B cell (primary cell): ENCODE data around the gene CDC5L. TPM values are rescaled to one million over a fixed set of nuclear protein-coding genes. Genes with fewer than 3 reads are reported as not detected.

Experiments used
- ATAC-seq: fragments of 200-7000 bp; cut with Tn5 transposase; one replicate; pipeline ENCODE4 v1.10.0; 2021; ENCODE audit warnings: low read depth, mild to moderate bottlenecking, moderate number of reproducible peaks, moderate library complexity
- CTCF ChIA-PET: fragments of 350-600 bp; sonication (Branson Sonifier 250); formaldehyde crosslinking; loops from one replicate; lab custom pipeline; 2021; ENCODE audit warnings: antibody characterized with exemption, inconsistent platforms; lab: Charles Lee
- POLR2A ChIA-PET: fragments of 350-600 bp; sonication (Branson Sonifier 250); formaldehyde crosslinking; loops from one replicate; lab custom pipeline; 2021; ENCODE audit warnings: antibody characterized with exemption; lab: Charles Lee
- DNase-seq: peaks from one replicate; pipeline ENCODE4 v3.0.0; 2013
- H2AFZ ChIP-seq: 2 replicates; pipeline ENCODE4 v1.6.1; 2012; ENCODE audit warnings: mild to moderate bottlenecking, low read depth, low read length; ENCODE audit not compliant: insufficient read depth, poor library complexity, severe bottlenecking
- H3K27ac ChIP-seq, 2 donors: 1 replicate in 1 of 2; 2 replicates in 1 of 2; pipeline ENCODE4 v1.5.1; 2012 to 2013; ENCODE audit warnings: low read length in 2 of 2, mild to moderate bottlenecking in 2 of 2, moderate library complexity in 1 of 2
- H3K27me3 ChIP-seq, 4 experiments: fragments of 200-600 bp in 1 of 4; sonication (generic) in 1 of 4; replicated peaks in 1 of 4; 1 replicate in 2 of 4; 2 replicates in 2 of 4; pipeline versions ENCODE4 v1.6.1 to v1.7.0; 2013 to 2016; ENCODE audit warnings: low read length in 3 of 4, mild to moderate bottlenecking in 2 of 4, mixed read lengths in 1 of 4, moderate library complexity in 1 of 4; ENCODE audit not compliant: insufficient read depth in 4 of 4, control insufficient read depth in 3 of 4; ENCODE audit errors: control extremely low read depth in 1 of 4
- H3K36me3 ChIP-seq, 2 experiments: replicated peaks in 1 of 2; 1 replicate in 1 of 2; 2 replicates in 1 of 2; pipeline versions ENCODE4 v1.6.1 to v1.7.1; 2013; ENCODE audit warnings: low read length in 1 of 2; ENCODE audit not compliant: insufficient read depth in 2 of 2, control insufficient read depth in 1 of 2; ENCODE audit errors: control extremely low read depth in 1 of 2, extremely low read depth in 1 of 2
- H3K4me1 ChIP-seq, 2 donors: fragments of 200-600 bp in 1 of 2; sonication (generic) in 1 of 2; 1 replicate in 1 of 2; 2 replicates in 1 of 2; pipeline versions ENCODE4 v1.5.1 to v1.6.1; 2013 to 2017; ENCODE audit warnings: low read length in 2 of 2; ENCODE audit not compliant: control insufficient read depth in 2 of 2, insufficient read depth in 2 of 2
- H3K4me2 ChIP-seq: replicated peaks from 2 replicates; pipeline ENCODE3; 2012; ENCODE audit warnings: mild to moderate bottlenecking, low read depth, low read length; ENCODE audit not compliant: poor library complexity, severe bottlenecking
- H3K4me3 ChIP-seq, 5 experiments: fragments of 200-600 bp in 1 of 5; sonication (generic) in 1 of 5; 1 replicate in 3 of 5; 2 replicates in 2 of 5; pipeline versions ENCODE4 v1.5.1 to v1.7.0; 2011 to 2016; ENCODE audit warnings: low read length in 4 of 5, mild to moderate bottlenecking in 4 of 5, low read depth in 2 of 5, control low read depth in 1 of 5, moderate library complexity in 1 of 5; ENCODE audit not compliant: insufficient read depth in 1 of 5; ENCODE audit errors: control extremely low read depth in 1 of 5, extremely low read depth in 1 of 5
- H3K79me2 ChIP-seq: fragments of 200-600 bp; sonication (generic); one replicate; pipeline ENCODE4 v1.6.0; 2016; ENCODE audit warnings: low read length; ENCODE audit not compliant: control insufficient read depth, insufficient read depth
- H3K9ac ChIP-seq: fragments of 200-600 bp; sonication (generic); 2 replicates; pipeline ENCODE4 v1.6.1; 2017; ENCODE audit warnings: mild to moderate bottlenecking, low read length, moderate library complexity
- H3K9me3 ChIP-seq, 3 donors: one replicate each; pipeline versions ENCODE4 v1.6.1 to v1.7.1; 2013; ENCODE audit warnings: low read length in 2 of 3; ENCODE audit not compliant: control insufficient read depth in 2 of 3, insufficient read depth in 1 of 3; ENCODE audit errors: control extremely low read depth in 1 of 3
- H4K20me1 ChIP-seq: 2 replicates; pipeline ENCODE4 v1.6.0; 2012; ENCODE audit warnings: mild to moderate bottlenecking, low read length; ENCODE audit not compliant: insufficient read depth, control insufficient read depth, poor library complexity, severe bottlenecking
- H3K27ac Mint-ChIP-seq: one replicate; pipeline ENCODE4 v1.8.0; 2021; ENCODE audit warnings: mixed read lengths
- H3K27me3 Mint-ChIP-seq: one replicate; pipeline ENCODE4 v1.8.0; 2021; ENCODE audit warnings: mixed read lengths
- H3K4me1 Mint-ChIP-seq: one replicate; pipeline ENCODE4 v1.8.0; 2021; ENCODE audit warnings: mixed read lengths
- H3K4me3 Mint-ChIP-seq: one replicate; pipeline ENCODE4 v1.8.0; 2021; ENCODE audit warnings: mixed read lengths
- H3K9me3 Mint-ChIP-seq: one replicate; pipeline ENCODE4 v1.8.0; 2022; ENCODE audit warnings: mixed read lengths; ENCODE audit not compliant: insufficient read depth
- CTCF ChIP-seq: fragments of 200-600 bp; IDR thresholded peaks from one replicate; pipeline ENCODE4 v1.8.0; 2022; ENCODE audit warnings: antibody characterized with exemption, mild to moderate bottlenecking
- EZH2 ChIP-seq: IDR thresholded peaks from 2 replicates; pipeline ENCODE4 v1.6.1; 2012; ENCODE audit warnings: borderline replicate concordance, low read depth, mild to moderate bottlenecking, moderate library complexity, low read length; ENCODE audit not compliant: insufficient read depth, poor library complexity, severe bottlenecking
- WGBS: methylation state at CpG from one replicate; pipeline ENCODE4 v1.1.5; 2013; ENCODE audit warnings: missing lambda C conversion rate; ENCODE audit not compliant: insufficient coverage; 5-methylcytosine and 5-hydroxymethylcytosine counted together
- intact Hi-C: fragments of 100-400 bp; cut with micrococcal nuclease; formaldehyde crosslinking; loops from one replicate; pipeline ENCODE4 v1.10.0; 2022
- polyA plus RNA-seq: library from polyadenylated mRNA; depleted of rRNA; stranded (reverse); fragments of >200 nt; gene quantifications from 2 replicates; pipeline ENCODE4 v1.2.3, GENCODE V29; 2012
- total RNA-seq, 2 donors: library from RNA; stranded (reverse); fragments of 120-200 nt in 1 of 2; gene quantifications; 1 replicate in 1 of 2; 2 replicates in 1 of 2; pipeline versions ENCODE4 v1.2.3 to v1.2.4, GENCODE V29; 2013 to 2022

Gene CDC5L
- total and polyA plus RNA-seq, 2 donors (not counting 1 experiment from before 2014, with no cell fraction given): 4.1 to 22.2 TPM

GRCh38 chr6:44478591-44479254, 91.2 kb downstream of the CDC5L start:
- no peaks in the 10 kb centered on the region for H3K79me2 ChIP-seq
- H3K9ac ChIP-seq: no peak overlapping the region
- H3K4me2 ChIP-seq: no peak overlapping the region
- no peak overlapping the region for H3K27ac Mint-ChIP-seq
- no peaks in the 10 kb centered on the region for H3K4me1 Mint-ChIP-seq
- H3K4me3 Mint-ChIP-seq: no peak overlapping the region
- H3K36me3 ChIP-seq: no peaks in the 10 kb centered on the region
- TF ChIP-seq EZH2 (no peak), CTCF (no peak)
- no peaks in the 10 kb centered on the region for H3K9me3 ChIP-seq
- WGBS: 83% methylated on average over 3 of the region's 11 CpGs
- H3K4me1 ChIP-seq: peaks cover 0 to 6% of the 10 kb centered on the region in 2 donors
- H3K4me3 ChIP-seq: no peak overlapping the region
- ChIA-PET POLR2A (no interaction called here), CTCF (interaction anchor here (3.9 kb wide), 1 partner anchor 1445 kb away, joined by 65 read pairs; no protein-coding TSS in a partner anchor)
- peaks cover 0 to 12% (median 1%) of the 10 kb centered on the region in 4 experiments for H3K27me3 ChIP-seq
- ATAC-seq: no peak
- no peaks in the 10 kb centered on the region for H4K20me1 ChIP-seq
- intact Hi-C loops: loop anchor here (5.0 kb wide), 1 partner anchor 1234 kb away; no protein-coding TSS in a partner anchor
- no peaks in the 10 kb centered on the region for H3K9me3 Mint-ChIP-seq
- peaks cover 18% of the 10 kb centered on the region for H3K27me3 Mint-ChIP-seq
- no peak overlapping the region for H2AFZ ChIP-seq
- DNase-seq: no peak
- H3K27ac ChIP-seq: no peak overlapping the region

GRCh38 chr6:44480097-44480541, 92.6 kb downstream of the CDC5L start:
- Histone ChIP-seq H3K4me3 (no peak overlapping the region), H2AFZ (no peak overlapping the region), H4K20me1 (no peaks in the 10 kb centered on the region), H3K36me3 (no peaks in the 10 kb centered on the region), H3K4me1 (peaks cover 0 to 6% of the 10 kb centered on the region in 2 donors), H3K9ac (no peak overlapping the region), H3K4me2 (no peak overlapping the region), H3K27me3 (peaks cover 0 to 12% (median 3%) of the 10 kb centered on the region in 4 experiments), H3K79me2 (no peaks in the 10 kb centered on the region), H3K27ac (no peak overlapping the region), H3K9me3 (no peaks in the 10 kb centered on the region)
- CTCF ChIA-PET: no interaction called here
- 91% methylated on average over 11 of the region's 13 CpGs for WGBS
- H3K27me3 Mint-ChIP-seq: peaks cover 14% of the 10 kb centered on the region
- no peaks in the 10 kb centered on the region for H3K9me3 Mint-ChIP-seq
- no peaks in the 10 kb centered on the region for H3K4me1 Mint-ChIP-seq
- no peak for TF ChIP-seq EZH2
- TF ChIP-seq CTCF: no peak
- no peak for ATAC-seq
- POLR2A ChIA-PET: no interaction called here
- no peak overlapping the region for H3K27ac Mint-ChIP-seq
- no peak overlapping the region for H3K4me3 Mint-ChIP-seq
- DNase-seq: no peak
- intact Hi-C loops: no loop called here
